Osteoblast (primary cell): ENCODE data around the gene LINC00305. TPM values are rescaled to one million over a fixed set of nuclear protein-coding genes. Genes with fewer than 3 reads are reported as not detected.

Experiments
- DNase-seq: peaks from one replicate; pipeline ENCODE4 v3.0.0; 2011; ENCODE audit warnings: low spot score, mixed read lengths; ENCODE audit not compliant: insufficient read length; ENCODE audit errors: missing footprints
- H2AFZ ChIP-seq: 2 replicates; pipeline ENCODE4 v1.6.0; 2011; ENCODE audit warnings: mild to moderate bottlenecking, low read length
- H3K27ac ChIP-seq: 2 replicates; pipeline ENCODE4 v1.5.1; 2011; ENCODE audit warnings: mild to moderate bottlenecking, low read depth, low read length, moderate library complexity
- H3K27me3 ChIP-seq: 2 replicates; pipeline ENCODE4 v1.6.0; 2012; ENCODE audit warnings: mild to moderate bottlenecking, control low read depth, inconsistent platforms, low read length, moderate library complexity; ENCODE audit not compliant: insufficient read depth
- H3K36me3 ChIP-seq: 2 replicates; pipeline ENCODE4 v1.5.1; 2011; ENCODE audit warnings: mild to moderate bottlenecking, low read length, control low read depth, moderate library complexity; ENCODE audit not compliant: insufficient read depth
- H3K4me1 ChIP-seq: 2 replicates; pipeline ENCODE4 v1.5.1; 2011; ENCODE audit warnings: mild to moderate bottlenecking, low read length, control low read depth, moderate library complexity; ENCODE audit not compliant: insufficient read depth
- H3K4me2 ChIP-seq: 2 replicates; pipeline ENCODE4 v1.6.0; 2011; ENCODE audit warnings: mild to moderate bottlenecking, low read length; ENCODE audit not compliant: insufficient read depth
- H3K4me3 ChIP-seq: fragments of 200-600 bp; sonication (generic); 3 replicates; pipeline ENCODE4 v1.5.1; 2012; ENCODE audit warnings: mild to moderate bottlenecking, low read length, inconsistent platforms; ENCODE audit not compliant: insufficient read depth
- H3K79me2 ChIP-seq: 2 replicates; pipeline ENCODE4 v1.6.0; 2012; ENCODE audit warnings: mild to moderate bottlenecking, low read length, control low read depth, inconsistent platforms; ENCODE audit not compliant: insufficient read depth
- H3K9me3 ChIP-seq: 2 replicates; pipeline ENCODE4 v1.5.1; 2011; ENCODE audit warnings: low read depth, low read length, control low read depth
- H4K20me1 ChIP-seq: 2 replicates; pipeline ENCODE4 v1.6.0; 2012; ENCODE audit warnings: mild to moderate bottlenecking, low read length, control low read depth; ENCODE audit not compliant: insufficient read depth
- CTCF ChIP-seq: IDR thresholded peaks from 2 replicates; pipeline ENCODE4 v1.5.1; 2011; ENCODE audit warnings: mild to moderate bottlenecking, low read depth, low read length, moderate library complexity; ENCODE audit errors: extremely low read depth
- total RNA-seq: library from RNA; depleted of rRNA; stranded (reverse); fragments of >200 nt; gene quantifications from 2 replicates; pipeline ENCODE4 v1.2.3, GENCODE V29; 2012

LINC00305 gene
- total RNA-seq, 1 donor = not detected

DNA sequence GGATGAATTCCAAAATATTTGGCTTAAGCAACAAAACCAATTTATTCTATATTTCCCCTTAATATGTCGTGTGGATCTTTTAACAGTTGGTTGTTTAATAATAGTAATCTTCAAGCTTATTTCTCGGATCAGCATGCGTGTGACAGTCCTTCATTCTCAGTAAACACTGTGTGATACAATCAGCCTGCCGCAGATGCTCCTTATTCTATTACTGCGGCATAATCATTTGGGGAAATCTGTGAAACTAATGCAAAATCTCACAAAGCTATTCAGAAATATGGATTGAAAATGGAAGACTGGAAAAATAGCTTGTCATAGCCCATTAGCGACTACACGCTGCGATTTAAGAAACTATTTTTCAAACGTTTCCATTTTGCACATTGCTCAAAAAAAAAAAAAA lies 36.9 kb downstream of the LINC00305 start:
- Histone ChIP-seq H3K4me1 (no peaks in the 10 kb centered on the region), H3K4me2 (no peak overlapping the region), H3K79me2 (no peaks in the 10 kb centered on the region), H2AFZ (no peak overlapping the region), H3K4me3 (no peak overlapping the region), H3K36me3 (no peaks in the 10 kb centered on the region), H3K9me3 (no peaks in the 10 kb centered on the region), H3K27me3 (no peaks in the 10 kb centered on the region), H4K20me1 (no peaks in the 10 kb centered on the region), H3K27ac (no peak overlapping the region)
- no peak for TF ChIP-seq CTCF
- no peak for DNase-seq

GRCh38 chr18:64110692-64111480 lies 38.0 kb downstream of the LINC00305 start:
- Histone ChIP-seq H3K4me2 (no peak overlapping the region), H3K4me1 (no peaks in the 10 kb centered on the region)
- no peak for TF ChIP-seq CTCF

DNA sequence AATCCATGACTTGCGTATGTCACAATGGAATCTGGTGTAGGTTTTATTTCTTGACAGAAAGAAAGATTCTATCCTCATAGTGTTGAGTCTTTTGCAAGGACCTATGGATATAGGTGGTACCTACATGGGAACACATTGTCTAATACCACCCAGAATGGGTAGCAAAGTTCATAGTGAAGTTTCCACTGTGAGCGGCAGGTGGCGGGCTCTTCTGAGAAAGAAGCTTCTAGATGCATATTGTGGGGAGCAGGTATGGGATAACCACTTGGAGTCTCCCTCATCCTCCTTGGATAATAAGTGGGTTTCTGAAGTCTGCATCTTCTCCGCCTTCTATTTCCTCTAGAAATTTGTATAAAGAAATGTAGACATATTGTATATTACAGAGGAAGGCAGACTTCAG lies 44.9 kb downstream of the LINC00305 start:
- Histone ChIP-seq H3K36me3 (no peaks in the 10 kb centered on the region), H3K4me3 (no peak overlapping the region), H3K4me2 (no peak overlapping the region), H3K79me2 (no peaks in the 10 kb centered on the region), H4K20me1 (no peaks in the 10 kb centered on the region), H3K9me3 (no peaks in the 10 kb centered on the region), H3K4me1 (no peaks in the 10 kb centered on the region), H3K27me3 (no peaks in the 10 kb centered on the region), H2AFZ (no peak overlapping the region), H3K27ac (no peak overlapping the region)
- no peak for DNase-seq
- no peak for TF ChIP-seq CTCF

More at GRCh38 chr18:64110692-64111480, 38.0 kb downstream of the LINC00305 start:
- H4K20me1 ChIP-seq = no peaks in the 10 kb centered on the region
- H3K4me3 ChIP-seq = no peak overlapping the region
- H3K9me3 ChIP-seq = no peaks in the 10 kb centered on the region
- H3K36me3 ChIP-seq = no peaks in the 10 kb centered on the region
- no peak overlapping the region for H3K27ac ChIP-seq
- H2AFZ ChIP-seq = no peak overlapping the region
- no peaks in the 10 kb centered on the region for H3K27me3 ChIP-seq
- DNase-seq = no peak
- H3K79me2 ChIP-seq = no peaks in the 10 kb centered on the region

- no peaks in the 10 kb centered on the region for H3K36me3 ChIP-seq
- TF ChIP-seq CTCF = no peak
These were observed 48.6 kb downstream of the LINC00305 start for GRCh38 chr18:64100116-64100922.

More at GRCh38 chr18:64100116-64100922, 48.6 kb downstream of the LINC00305 start:
- Histone ChIP-seq H3K4me3 (no peak overlapping the region), H3K9me3 (no peaks in the 10 kb centered on the region), H4K20me1 (no peaks in the 10 kb centered on the region), H3K27me3 (no peaks in the 10 kb centered on the region), H2AFZ (no peak overlapping the region), H3K4me2 (no peak overlapping the region), H3K27ac (no peak overlapping the region), H3K79me2 (no peaks in the 10 kb centered on the region), H3K4me1 (no peaks in the 10 kb centered on the region)
- DNase-seq = no peak
